ENCODE results near the gene HSPB7.

GRCh38 chr1:15989776-15990175 lies 28.1 kb downstream of the HSPB7 start:
- TF ChIP-seq CTCF (conservative IDR thresholded peaks at IDR 0.05 in 1 of 2, IDR thresholded peaks at IDR 0.05 in 1 of 2; ENCODE audit: extremely low read depth in 1 of 2, insufficient read depth in 1 of 2, low read depth in 1 of 2, low read length in 2 of 2), result no peak
- no peak for TF ChIP-seq EZH2 (IDR thresholded peaks at IDR 0.05; ENCODE audit: borderline replicate concordance, low read length)

All from mammary epithelial cell (primary cell).